DMS114 treated with DMSO at 0.1 percent for 48 hours (cell line): Measurements from ENCODE around the gene KRT37.
"Not testable (repeated sequence)": the region's sequence is repeated elsewhere in the genome, so short reads cannot be mapped to it uniquely, and the experiment has no call there.

Source experiments
- DNase-seq: peaks from one replicate; lab custom pipeline; 2025; ENCODE audit not compliant: unreplicated experiment; lab: John Stamatoyannopoulos, UW

The KRT37 gene

DNA sequence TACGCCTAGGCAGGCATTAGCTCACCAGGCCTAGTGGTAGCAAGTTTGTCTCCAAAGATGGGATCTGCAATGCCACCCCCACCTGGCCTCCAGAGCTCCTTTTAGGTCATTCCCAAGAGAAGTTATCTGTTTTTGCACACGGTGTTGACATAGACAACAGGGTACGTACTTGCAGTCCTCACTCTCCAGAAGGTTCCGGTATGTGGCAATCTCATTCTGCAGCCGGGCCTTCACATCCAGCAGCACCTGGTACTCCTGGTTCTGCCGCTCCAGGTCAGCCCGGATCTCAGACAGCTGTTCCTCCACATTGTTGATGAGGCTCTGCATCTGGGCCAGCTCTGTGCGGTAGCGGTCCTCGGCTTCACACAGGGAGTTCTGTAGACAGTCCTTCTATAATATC, 17.2 kb downstream of the KRT37 start:
- DNase-seq: no peak

GRCh38 chr17:41406205-41406604, 18.2 kb downstream of the KRT37 start:
- DNase-seq: no peak

GRCh38 chr17:41404024-41404671, 20.2 kb downstream of the KRT37 start:
- no peak for DNase-seq

GRCh38 chr17:41403404-41404023, 20.9 kb downstream of the KRT37 start:
- no peak for DNase-seq

DNA sequence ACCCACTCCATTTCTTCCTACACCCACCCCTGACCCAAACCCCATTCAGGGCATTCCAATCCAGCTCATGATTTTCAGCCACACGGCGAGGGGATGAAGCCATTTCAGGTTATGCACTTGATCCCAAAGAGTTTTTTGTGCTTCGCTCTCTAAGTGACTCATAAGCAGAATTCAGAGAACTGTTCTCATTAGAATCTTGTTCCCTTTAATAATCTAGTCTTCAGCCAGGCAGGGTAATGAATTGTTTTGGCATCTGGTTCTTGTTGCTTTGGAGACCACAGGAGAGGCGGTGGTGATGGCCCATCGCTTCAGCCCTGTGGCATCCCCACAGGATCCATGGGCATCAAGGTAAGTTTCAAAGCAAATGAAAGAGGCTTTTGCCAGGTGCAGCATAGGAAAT, 22.2 kb downstream of the KRT37 start:
- DNase-seq: no peak

- DNase-seq: no peak
Measured at GRCh38 chr17:41396996-41397660, 27.3 kb downstream of the KRT37 start, which contains the start of gene KRT31. TSS of gene KRT31 (minus strand) at chr17:41397608. CDS start at chr17:41397539, 69 bp downstream.

DNA sequence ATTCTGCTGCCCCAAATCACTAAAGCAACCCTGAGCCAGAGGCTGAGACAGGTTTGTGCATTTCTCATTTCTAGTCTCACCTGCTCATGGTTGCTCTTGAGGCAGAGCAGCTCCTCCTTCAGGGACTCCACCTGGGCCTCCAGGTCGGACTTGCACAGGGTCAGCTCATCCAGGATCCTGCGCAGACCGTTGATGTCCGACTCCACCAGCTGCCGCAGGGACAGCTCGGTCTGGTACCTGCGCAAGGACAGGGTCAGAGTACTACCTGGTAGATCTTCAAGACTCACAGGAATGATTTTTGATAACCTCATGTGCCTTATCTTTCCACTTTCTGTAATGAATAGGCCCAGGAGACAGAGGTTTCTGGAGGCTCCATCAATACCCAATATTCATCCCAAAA, 28.0 kb downstream of the KRT37 start:
- DNase-seq: no peak

- DNase-seq: no peak
Measured at GRCh38 chr17:41395611-41396010, 28.8 kb downstream of the KRT37 start.

- not testable (repeated sequence) for DNase-seq
Measured at GRCh38 chr17:41395044-41395443, 29.3 kb downstream of the KRT37 start.

GRCh38 chr17:41394254-41394996, 30.0 kb downstream of the KRT37 start:
- no peak for DNase-seq

GRCh38 chr17:41393826-41394225, 30.6 kb downstream of the KRT37 start:
- no peak for DNase-seq

GRCh38 chr17:41393294-41393693, 31.1 kb downstream of the KRT37 start:
- DNase-seq: no peak

DNA sequence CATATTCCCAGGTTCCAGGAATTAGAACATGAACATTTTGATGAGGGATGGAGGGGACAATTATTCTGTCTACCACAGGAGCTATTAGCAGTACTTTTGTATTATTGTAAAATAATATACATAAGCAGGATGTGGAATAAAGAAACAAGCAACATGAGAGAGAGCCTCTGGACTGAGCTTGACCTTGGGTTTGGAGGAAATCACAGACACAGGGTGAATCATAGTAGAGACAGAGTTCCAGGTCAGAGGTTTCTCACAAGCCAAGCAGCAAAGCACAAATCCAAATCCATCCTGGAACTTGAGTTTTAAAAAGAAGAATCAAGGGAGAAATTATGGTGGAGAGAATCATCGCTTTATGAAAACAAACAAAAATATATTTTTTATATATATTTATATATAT, 32.1 kb downstream of the KRT37 start:
- no peak for DNase-seq

DNA sequence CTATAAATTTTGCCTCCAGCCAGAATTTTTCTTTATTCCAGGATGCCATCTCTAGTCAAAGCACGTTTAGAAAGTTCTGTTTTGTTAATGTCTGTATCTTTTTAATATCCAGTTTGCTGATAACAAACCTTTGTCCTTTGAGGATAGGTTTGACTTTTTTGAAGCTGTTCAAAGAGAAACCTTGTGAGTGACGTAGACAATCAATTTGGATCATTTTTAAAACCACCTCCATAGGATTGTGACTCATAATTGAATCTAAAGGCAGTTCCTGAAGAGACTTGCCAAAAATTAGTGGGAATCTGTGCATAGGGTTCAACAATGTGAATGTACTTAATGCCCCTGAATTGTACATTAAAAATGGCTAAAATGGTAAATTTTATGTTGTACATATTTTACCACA, 32.9 kb downstream of the KRT37 start:
- no peak for DNase-seq

- DNase-seq: no peak
Measured at GRCh38 chr17:41390411-41390938, 33.9 kb downstream of the KRT37 start.

GRCh38 chr17:41387670-41388069, 36.7 kb downstream of the KRT37 start:
- DNase-seq: no peak

GRCh38 chr17:41386227-41386626, 38.2 kb downstream of the KRT37 start:
- no peak for DNase-seq

GRCh38 chr17:41383690-41384089, 40.7 kb downstream of the KRT37 start:
- DNase-seq: no peak

- no peak for DNase-seq
Measured at GRCh38 chr17:41382394-41382793, 42.0 kb downstream of the KRT37 start.

DNA sequence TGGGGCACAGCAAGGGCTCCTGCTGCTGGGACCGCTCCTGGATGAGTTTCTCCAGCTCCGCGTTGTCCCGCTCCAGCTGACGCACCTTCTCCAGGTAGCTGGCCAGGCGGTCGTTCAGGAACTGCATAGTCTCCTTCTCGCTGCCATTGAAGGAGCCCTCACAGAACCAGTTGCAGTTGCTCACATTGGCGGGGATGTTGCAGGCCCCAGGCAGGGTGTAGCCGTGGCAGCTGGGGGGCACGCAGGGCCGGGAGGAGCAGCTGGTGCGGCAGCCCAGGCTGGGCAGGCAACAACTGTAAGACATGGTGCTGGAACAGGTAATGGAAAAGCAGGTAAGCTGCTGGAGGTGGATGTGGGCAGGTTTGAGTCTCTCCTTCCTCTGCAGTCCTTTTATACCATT, 42.4 kb downstream of the KRT37 start, which contains the start of gene KRT34:
TSS of gene KRT34 (minus strand) at position 364 of the 400 bp plus-strand sequence. CDS start at position 304, 60 bp downstream.
- not testable (repeated sequence) for DNase-seq

DNA sequence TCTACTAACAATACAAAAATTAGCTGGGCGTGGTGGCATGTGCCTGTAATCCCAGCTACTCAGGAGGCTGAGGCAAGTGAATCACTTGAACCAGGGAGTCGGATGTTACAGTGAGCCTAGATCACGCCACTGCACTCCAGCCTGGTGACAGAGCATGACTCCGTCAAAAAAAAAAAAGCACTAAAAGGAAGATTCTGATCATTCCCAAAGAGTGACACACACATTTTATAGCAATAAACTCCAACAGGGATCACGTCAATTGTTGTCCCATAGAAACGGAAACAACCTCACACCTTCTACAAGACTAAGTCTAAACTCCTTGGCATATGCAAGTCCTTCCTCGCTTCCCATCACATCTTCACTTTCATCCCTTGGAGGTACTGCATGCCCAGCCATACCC, 44.3 kb downstream of the KRT37 start:
- DNase-seq: not testable (repeated sequence)
